SK-N-SH treated with all-trans-retinoic acid at 6 μM for 48 hours (cell line): ENCODE data around the gene FBLN5.

ENCODE experiments used
- ATAC-seq: fragments of 200-7000 bp; cut with Tn5 transposase; 3 replicates; pipeline ENCODE4 v1.9.1; 2020; ENCODE audit warnings: mild to moderate bottlenecking, moderate library complexity
- ARNTL ChIP-seq: fragments of 450-650 bp; formaldehyde crosslinking; IDR thresholded peaks from 2 replicates; pipeline ENCODE4 v1.5.0; 2020; ENCODE audit warnings: low read depth, mild to moderate bottlenecking, moderate library complexity, borderline replicate concordance
- BACH2 ChIP-seq: fragments of 250-450 bp; sonication (Bioruptor Pico); IDR thresholded peaks from 2 replicates; pipeline ENCODE4 v1.9.0; 2021; ENCODE audit warnings: mild to moderate bottlenecking, borderline replicate concordance
- CSDC2 ChIP-seq: fragments of 250-450 bp; sonication (Bioruptor Pico); IDR thresholded peaks from 2 replicates; pipeline ENCODE4 v1.5.0; 2020; ENCODE audit warnings: mild to moderate bottlenecking, moderate library complexity
- CSRNP3 ChIP-seq: fragments of 250-450 bp; sonication (Bioruptor Pico); IDR thresholded peaks from 2 replicates; pipeline ENCODE4 v1.5.1; 2021; ENCODE audit warnings: mild to moderate bottlenecking, moderate library complexity
- ESRRG ChIP-seq: fragments of 250-450 bp; sonication (Bioruptor Pico); IDR thresholded peaks from 2 replicates; pipeline ENCODE4 v1.6.1; 2021; ENCODE audit warnings: mild to moderate bottlenecking
- GLIS3 ChIP-seq: fragments of 250-450 bp; sonication (Bioruptor Pico); IDR thresholded peaks from 2 replicates; pipeline ENCODE4 v1.5.0; 2020; ENCODE audit warnings: mild to moderate bottlenecking, moderate library complexity
- ISL1 ChIP-seq: fragments of 250-450 bp; sonication (Bioruptor Pico); IDR thresholded peaks from 2 replicates; pipeline ENCODE4 v2.1.2; 2022; ENCODE audit warnings: mild to moderate bottlenecking, moderate library complexity
- OSR1 ChIP-seq: fragments of 250-450 bp; sonication (Bioruptor Pico); IDR thresholded peaks from 2 replicates; pipeline ENCODE4 v1.8.0; 2022; ENCODE audit warnings: moderate library complexity, mild to moderate bottlenecking, inconsistent platforms
- PATZ1 ChIP-seq: fragments of 250-450 bp; sonication (Bioruptor Pico); IDR thresholded peaks from 2 replicates; pipeline ENCODE4 v1.8.0; 2020; ENCODE audit warnings: mild to moderate bottlenecking, moderate library complexity, borderline replicate concordance
- POU6F1 ChIP-seq: fragments of 250-450 bp; sonication (Bioruptor Pico); IDR thresholded peaks from 2 replicates; pipeline ENCODE4 v1.8.0; 2021; ENCODE audit warnings: low read depth, mild to moderate bottlenecking, moderate library complexity, borderline replicate concordance
- PPARA ChIP-seq: fragments of 250-450 bp; sonication (Bioruptor Pico); IDR thresholded peaks from 2 replicates; pipeline ENCODE4 v1.5.0; 2020; ENCODE audit warnings: mild to moderate bottlenecking, borderline replicate concordance
- RARB ChIP-seq: fragments of 250-450 bp; sonication (Bioruptor Pico); IDR thresholded peaks from 2 replicates; pipeline ENCODE4 v1.8.0; 2021; ENCODE audit warnings: mild to moderate bottlenecking, moderate library complexity
- SNAI2 ChIP-seq: fragments of 250-450 bp; sonication (Bioruptor Pico); IDR thresholded peaks from 2 replicates; pipeline ENCODE4 v1.5.0; 2020; ENCODE audit warnings: mild to moderate bottlenecking, moderate library complexity
- TCF4 ChIP-seq: fragments of 250-450 bp; sonication (Bioruptor Pico); IDR thresholded peaks from 2 replicates; pipeline ENCODE4 v1.8.0; 2021; ENCODE audit warnings: mild to moderate bottlenecking, moderate library complexity, borderline replicate concordance
- TOX ChIP-seq: fragments of 250-450 bp; sonication (Bioruptor Pico); IDR thresholded peaks from 2 replicates; pipeline ENCODE4 v1.8.0; 2021; ENCODE audit warnings: mild to moderate bottlenecking, moderate library complexity, borderline replicate concordance
- TSHZ2 ChIP-seq: fragments of 250-450 bp; sonication (Bioruptor Pico); IDR thresholded peaks from 2 replicates; pipeline ENCODE4 v1.5.0; 2020; ENCODE audit warnings: mild to moderate bottlenecking, moderate library complexity
- ZC3H10 ChIP-seq: fragments of 250-450 bp; sonication (Bioruptor Pico); IDR thresholded peaks from 2 replicates; pipeline ENCODE4 v1.5.1; 2021; ENCODE audit warnings: mild to moderate bottlenecking, moderate library complexity
- ZFP3 ChIP-seq: fragments of 250-450 bp; sonication (Bioruptor Pico); IDR thresholded peaks from 2 replicates; pipeline ENCODE4 v1.5.0; 2020; ENCODE audit warnings: mild to moderate bottlenecking, moderate library complexity
- ZFP30 ChIP-seq: fragments of 450-650 bp; formaldehyde crosslinking; IDR thresholded peaks from 2 replicates; pipeline ENCODE4 v1.5.0; 2022; ENCODE audit warnings: mild to moderate bottlenecking, moderate library complexity
- ZNF565 ChIP-seq: fragments of 450-650 bp; formaldehyde crosslinking; conservative IDR thresholded peaks from 2 replicates; pipeline ENCODE4 v1.5.0; 2020; ENCODE audit warnings: low read depth, mild to moderate bottlenecking, moderate library complexity
- ZNF70 ChIP-seq: fragments of 450-650 bp; formaldehyde crosslinking; IDR thresholded peaks from 2 replicates; pipeline ENCODE4 v1.5.0; 2020; ENCODE audit warnings: mild to moderate bottlenecking, moderate library complexity
- ZNF8 ChIP-seq: fragments of 450-650 bp; formaldehyde crosslinking; IDR thresholded peaks from 2 replicates; pipeline ENCODE4 v1.5.0; 2020; ENCODE audit warnings: mild to moderate bottlenecking, moderate library complexity
- TF ChIP-seq, protein P1 (sequence below): fragments of 250-450 bp; sonication (Bioruptor Pico); IDR thresholded peaks from 2 replicates; pipeline ENCODE4 v1.5.1; 2020; ENCODE audit warnings: low read depth, mild to moderate bottlenecking, moderate library complexity

FBLN5 gene

GRCh38 chr14:91835920-91836843, 111.3 kb downstream of the FBLN5 start:
- ATAC-seq: peak; percentile 37; the same call in 2 of the 3 replicates
- TF ChIP-seq, protein P1, sequence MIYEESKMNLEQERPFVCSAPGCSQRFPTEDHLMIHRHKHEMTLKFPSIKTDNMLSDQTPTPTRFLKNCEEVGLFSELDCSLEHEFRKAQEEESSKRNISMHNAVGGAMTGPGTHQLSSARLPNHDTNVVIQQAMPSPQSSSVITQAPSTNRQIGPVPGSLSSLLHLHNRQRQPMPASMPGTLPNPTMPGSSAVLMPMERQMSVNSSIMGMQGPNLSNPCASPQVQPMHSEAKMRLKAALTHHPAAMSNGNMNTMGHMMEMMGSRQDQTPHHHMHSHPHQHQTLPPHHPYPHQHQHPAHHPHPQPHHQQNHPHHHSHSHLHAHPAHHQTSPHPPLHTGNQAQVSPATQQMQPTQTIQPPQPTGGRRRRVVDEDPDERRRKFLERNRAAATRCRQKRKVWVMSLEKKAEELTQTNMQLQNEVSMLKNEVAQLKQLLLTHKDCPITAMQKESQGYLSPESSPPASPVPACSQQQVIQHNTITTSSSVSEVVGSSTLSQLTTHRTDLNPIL (CRISPR knock-in tag): no peak
- TF ChIP-seq TOX (CRISPR knock-in tag) (no peak), ZNF70 (no peak), TCF4 (CRISPR knock-in tag) (no peak), OSR1 (no peak), ZFP30 (CRISPR knock-in tag) (no peak), ISL1 (CRISPR knock-in tag) (no peak), GLIS3 (CRISPR knock-in tag) (no peak), BACH2 (no peak), PPARA (CRISPR knock-in tag) (no peak), POU6F1 (CRISPR knock-in tag) (no peak), SNAI2 (CRISPR knock-in tag) (no peak), TSHZ2 (CRISPR knock-in tag) (no peak), ZFP3 (no peak), ZNF8 (CRISPR knock-in tag) (no peak), CSDC2 (CRISPR knock-in tag) (no peak), RARB (CRISPR knock-in tag) (no peak), ESRRG (CRISPR knock-in tag) (no peak)

DNA sequence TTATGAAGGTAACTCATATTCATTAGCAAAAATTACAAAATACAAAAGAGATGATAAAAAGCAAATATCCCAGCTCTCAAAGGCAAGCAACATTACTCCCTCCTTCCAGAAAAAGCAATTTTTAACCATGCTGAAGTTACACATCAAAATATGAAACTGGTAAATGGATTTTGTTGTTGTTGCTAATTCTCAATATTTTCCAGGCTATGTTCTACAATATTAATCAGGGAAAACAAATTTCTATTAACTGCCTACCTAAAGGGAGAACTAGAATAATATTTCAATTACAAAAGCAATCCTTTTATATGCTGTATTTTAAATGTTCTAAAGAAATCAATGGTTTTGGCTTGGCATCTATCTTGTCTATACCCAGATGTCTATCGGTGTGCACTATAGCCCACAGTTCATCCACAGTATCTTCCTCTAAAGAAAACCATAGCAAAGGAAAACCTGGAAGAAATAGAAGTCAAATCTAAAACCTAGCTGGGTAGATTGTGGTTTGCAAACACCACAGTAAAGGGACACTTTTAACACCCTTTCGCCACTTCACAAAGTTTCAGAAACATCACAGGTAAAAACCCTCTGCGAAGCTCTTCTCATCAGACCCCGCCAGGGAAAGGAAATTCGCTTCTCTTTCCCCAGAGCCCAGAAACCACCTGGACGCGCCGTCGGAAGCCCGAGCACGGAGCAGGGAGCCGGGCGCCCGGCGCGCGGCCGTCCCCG, 112.1 kb downstream of the FBLN5 start:
- ATAC-seq: no peak
- no peak for TF ChIP-seq PATZ1 (CRISPR knock-in tag)
- no peak for TF ChIP-seq ESRRG (CRISPR knock-in tag)
- TF ChIP-seq ISL1 (CRISPR knock-in tag): no peak
- TF ChIP-seq ZC3H10 (CRISPR knock-in tag): no peak

GRCh38 chr14:91834571-91834970, 112.9 kb downstream of the FBLN5 start:
- no peak for ATAC-seq
- TF ChIP-seq OSR1 (no peak), BACH2 (no peak), TOX (CRISPR knock-in tag) (no peak), ZNF70 (no peak), CSRNP3 (CRISPR knock-in tag) (no peak), ARNTL (no peak), ZFP3 (no peak), ZFP30 (CRISPR knock-in tag) (no peak), CSDC2 (CRISPR knock-in tag) (no peak), ZC3H10 (CRISPR knock-in tag) (no peak), PPARA (CRISPR knock-in tag) (no peak), RARB (CRISPR knock-in tag) (no peak), ZNF565 (CRISPR knock-in tag) (no peak)
- TF ChIP-seq, protein P1 (CRISPR knock-in tag): no peak
